Iris pigment epithelial cell (primary cell): ENCODE data around the gene MUC4.
"Not testable (repeated sequence)": the region's sequence is repeated elsewhere in the genome, so short reads cannot be mapped to it uniquely, and the experiment has no call there.

Source experiments
- DNase-seq: peaks from one replicate; pipeline ENCODE4 v3.0.0-alpha.2; 2011; ENCODE audit warnings: low read depth

MUC4 gene

GRCh38 chr3:195813916-195814640, 2.3 kb upstream of the MUC4 start:
- DNase-seq = no peak

GRCh38 chr3:195812366-195812765, 637 bp upstream of the MUC4 start:
- no peak for DNase-seq

GRCh38 chr3:195810455-195810845, 1.3 kb downstream of the MUC4 start:
- DNase-seq = no peak

- DNase-seq = no peak
Measured at GRCh38 chr3:195809796-195810454, 1.8 kb downstream of the MUC4 start.

- no peak for DNase-seq
Measured at GRCh38 chr3:195809291-195809785, 2.4 kb downstream of the MUC4 start.

- DNase-seq = no peak
Measured at GRCh38 chr3:195808741-195809290, 2.9 kb downstream of the MUC4 start.

- DNase-seq = no peak
Measured at GRCh38 chr3:195807681-195808121, 4.0 kb downstream of the MUC4 start.

- no peak for DNase-seq
Measured at GRCh38 chr3:195806916-195807231, 4.9 kb downstream of the MUC4 start.

GRCh38 chr3:195806211-195806915, 5.4 kb downstream of the MUC4 start:
- no peak for DNase-seq

GRCh38 chr3:195805588-195805987, 6.1 kb downstream of the MUC4 start:
- DNase-seq = not testable (repeated sequence)

- DNase-seq = no peak
Measured at GRCh38 chr3:195805181-195805580, 6.5 kb downstream of the MUC4 start.

- peak; percentile 38 for DNase-seq
Measured at GRCh38 chr3:195803289-195803908, 8.3 kb downstream of the MUC4 start.

- DNase-seq = no peak
Measured at GRCh38 chr3:195802795-195803194, 8.9 kb downstream of the MUC4 start.

GRCh38 chr3:195802261-195802701, 9.4 kb downstream of the MUC4 start:
- no peak for DNase-seq

GRCh38 chr3:195801251-195802183, 10.2 kb downstream of the MUC4 start:
- no peak for DNase-seq

- no peak for DNase-seq
Measured at GRCh38 chr3:195800240-195800639, 11.5 kb downstream of the MUC4 start.

- no peak for DNase-seq
Measured at GRCh38 chr3:195796795-195797194, 14.9 kb downstream of the MUC4 start.

- DNase-seq = no peak
Measured at GRCh38 chr3:195794708-195795107, 17.0 kb downstream of the MUC4 start.

- DNase-seq = not testable (repeated sequence)
Measured at GRCh38 chr3:195792621-195793020, 19.1 kb downstream of the MUC4 start.

GRCh38 chr3:195790901-195791300, 20.8 kb downstream of the MUC4 start:
- DNase-seq = no peak
